ENCODE data around the gene RNF32.

Gene RNF32

GRCh38 chr7:156677374-156678054, 36.9 kb downstream of the RNF32 start:
- TF ChIP-seq TAF1 (IDR thresholded peaks at IDR 0.05; ENCODE audit: borderline replicate concordance, insufficient read depth, low read length) (no peak), REST (IDR thresholded peaks at IDR 0.05; ENCODE audit: insufficient read depth in 1 of 2, low read depth in 2 of 2, low read length in 2 of 2) (no peak), SIN3A (IDR thresholded peaks at IDR 0.05; ENCODE audit: borderline replicate concordance, insufficient read depth, low read length) (no peak), FOXP2 (optimal IDR thresholded peaks at IDR 0.05; ENCODE audit: borderline replicate concordance, extremely low read depth, extremely low read length, insufficient read depth) (no peak), POLR2AphosphoS5 (IDR thresholded peaks at IDR 0.05; ENCODE audit: low read depth, low read length) (no peak)

GRCh38 chr7:156680281-156680680, 39.7 kb downstream of the RNF32 start:
- TF ChIP-seq POLR2AphosphoS5 (IDR thresholded peaks at IDR 0.05; ENCODE audit: low read depth, low read length) (no peak), TAF1 (IDR thresholded peaks at IDR 0.05; ENCODE audit: borderline replicate concordance, insufficient read depth, low read length) (no peak), SIN3A (IDR thresholded peaks at IDR 0.05; ENCODE audit: borderline replicate concordance, insufficient read depth, low read length) (no peak), REST (IDR thresholded peaks at IDR 0.05; ENCODE audit: insufficient read depth in 1 of 2, low read depth in 2 of 2, low read length in 2 of 2) (no peak), FOXP2 (optimal IDR thresholded peaks at IDR 0.05; ENCODE audit: borderline replicate concordance, extremely low read depth, extremely low read length, insufficient read depth) (no peak)

- no peak for TF ChIP-seq REST (IDR thresholded peaks at IDR 0.05; ENCODE audit: insufficient read depth in 1 of 2, low read depth in 2 of 2, low read length in 2 of 2)
- TF ChIP-seq TAF1 (IDR thresholded peaks at IDR 0.05; ENCODE audit: borderline replicate concordance, insufficient read depth, low read length): no peak
- TF ChIP-seq SIN3A (IDR thresholded peaks at IDR 0.05; ENCODE audit: borderline replicate concordance, insufficient read depth, low read length): no peak
- TF ChIP-seq POLR2AphosphoS5 (IDR thresholded peaks at IDR 0.05; ENCODE audit: low read depth, low read length): no peak
- TF ChIP-seq FOXP2 (optimal IDR thresholded peaks at IDR 0.05; ENCODE audit: borderline replicate concordance, extremely low read depth, extremely low read length, insufficient read depth): no peak
Observed at GRCh38 chr7:156682928-156683327, 42.4 kb downstream of the RNF32 start.

- no peak for TF ChIP-seq REST (IDR thresholded peaks at IDR 0.05; ENCODE audit: insufficient read depth in 1 of 2, low read depth in 2 of 2, low read length in 2 of 2)
- TF ChIP-seq POLR2AphosphoS5 (IDR thresholded peaks at IDR 0.05; ENCODE audit: low read depth, low read length): no peak
- TF ChIP-seq SIN3A (IDR thresholded peaks at IDR 0.05; ENCODE audit: borderline replicate concordance, insufficient read depth, low read length): no peak
- TF ChIP-seq TAF1 (IDR thresholded peaks at IDR 0.05; ENCODE audit: borderline replicate concordance, insufficient read depth, low read length): no peak
- no peak for TF ChIP-seq FOXP2 (optimal IDR thresholded peaks at IDR 0.05; ENCODE audit: borderline replicate concordance, extremely low read depth, extremely low read length, insufficient read depth)
Observed at GRCh38 chr7:156684251-156684650, 43.7 kb downstream of the RNF32 start.

Data from PFSK-1 (cell line).